ENCODE measurements around the gene SLC4A8. TPM values are rescaled to one million over a fixed set of nuclear protein-coding genes. Genes with fewer than 3 reads are reported as not detected.

SLC4A8 gene
- polyA plus RNA-seq, 2 of the 4 experiments (the other 2 are of a cell fraction): 1.1 to 2.3 TPM

GRCh38 chr12:51538149-51538548 lies 113.5 kb downstream of the SLC4A8 start:
- ChIA-PET CTCF (interaction anchor here (0.8 to 3.4 kb wide), 5 partner anchors 10 to 337 kb away, joined by 3 to 19 read pairs (median 5); no protein-coding TSS in a partner anchor), POLR2A (no interaction called here)
- no peak for FAIRE-seq

GRCh38 chr12:51538599-51538998 lies 114.0 kb downstream of the SLC4A8 start:
- CTCF ChIA-PET: interaction anchor here (0.8 to 3.4 kb wide), 4 partner anchors 10 to 336 kb away, joined by 3 to 19 read pairs (median 4); no protein-coding TSS in a partner anchor
- no peak overlapping the region for H3K4me3 ChIP-seq
- 82% methylated on average over 8 of the region's 8 CpGs for WGBS (ENCODE audit: missing lambda C conversion rate)
- DNase-seq (ENCODE audit: low read depth in 1 of 2, low spot score in 1 of 2) (no peak), FAIRE-seq (no peak), ATAC-seq (no peak)
- H3K27ac ChIP-seq: no peak overlapping the region
- POLR2A ChIA-PET: no interaction called here
- TF ChIP-seq E2F6 (IDR thresholded peaks at IDR 0.05; ENCODE audit: borderline replicate concordance, low read depth): no peak
- no peak for TF ChIP-seq REST (IDR thresholded peaks at IDR 0.05)
- no peak for TF ChIP-seq RAD21 (conservative IDR thresholded peaks at IDR 0.05 in 1 of 2, IDR thresholded peaks at IDR 0.05 in 1 of 2)
- TF ChIP-seq ELK1 (IDR thresholded peaks at IDR 0.05; ENCODE audit: low read depth, low read length): no peak
- no peak for TF ChIP-seq HOXA7 (CRISPR knock-in tag; IDR thresholded peaks at IDR 0.05)
- no peak for TF ChIP-seq SREBF2 (IDR thresholded peaks at IDR 0.05)
- H3K4me1 ChIP-seq: no peaks in the 10 kb centered on the region; the same call in 1 of the 3 replicates
- H3K4me2 ChIP-seq: no peak overlapping the region
- no peaks in the 10 kb centered on the region for H3K9me3 ChIP-seq

More at GRCh38 chr12:51538149-51538548, 113.5 kb downstream of the SLC4A8 start:
- H3K9me3 ChIP-seq: no peaks in the 10 kb centered on the region
- ATAC-seq (no peak), DNase-seq (ENCODE audit: low read depth in 1 of 2, low spot score in 1 of 2) (no peak)
- 76% methylated on average over 8 of the region's 8 CpGs for WGBS (ENCODE audit: missing lambda C conversion rate)
- H3K4me2 ChIP-seq: no peak overlapping the region
- no peak overlapping the region for H3K4me3 ChIP-seq
- peaks cover 4% of the 10 kb centered on the region; the same call in 2 of the 3 replicates for H3K4me1 ChIP-seq
- no peak for TF ChIP-seq MAZ (IDR thresholded peaks at IDR 0.05; ENCODE audit: borderline replicate concordance, low read depth, low read length)
- TF ChIP-seq SREBF2 (IDR thresholded peaks at IDR 0.05): no peak
- TF ChIP-seq CBX8 (IDR thresholded peaks at IDR 0.05): no peak
- TF ChIP-seq HOXA7 (CRISPR knock-in tag; IDR thresholded peaks at IDR 0.05): no peak
- TF ChIP-seq RCOR1 (IDR thresholded peaks at IDR 0.05; ENCODE audit: low read depth, low read length): no peak
- H3K27ac ChIP-seq: no peak overlapping the region

- H3K4me2 ChIP-seq: no peak overlapping the region
- 79% methylated on average over 4 of the region's 4 CpGs for WGBS (ENCODE audit: missing lambda C conversion rate)
- H3K4me1 ChIP-seq: no peaks in the 10 kb centered on the region
- ChIA-PET CTCF (interaction anchor here (0.9 to 3.6 kb wide), 4 partner anchors 9 to 275 kb away, joined by 3 to 23 read pairs (median 6); no protein-coding TSS in a partner anchor), POLR2A (no interaction called here)
- TF ChIP-seq JUNB (IDR thresholded peaks at IDR 0.05) (no peak), EP300 (IDR thresholded peaks at IDR 0.05) (no peak), MAFK (IDR thresholded peaks at IDR 0.05; ENCODE audit: partially characterized antibody) (no peak), ATOH8 (CRISPR knock-in tag; IDR thresholded peaks at IDR 0.05; ENCODE audit: low read depth) (no peak), HDAC2 (IDR thresholded peaks at IDR 0.05) (no peak), RFX5 (IDR thresholded peaks at IDR 0.05) (no peak), ZC3H11A (IDR thresholded peaks at IDR 0.05) (no peak), FOSB (CRISPR knock-in tag; IDR thresholded peaks at IDR 0.05) (no peak), EHMT2 (IDR thresholded peaks at IDR 0.05; ENCODE audit: low read depth) (no peak), MAZ (IDR thresholded peaks at IDR 0.05; ENCODE audit: borderline replicate concordance, low read depth, low read length) (no peak), GATA3 (IDR thresholded peaks at IDR 0.05; ENCODE audit: borderline replicate concordance) (no peak), PBX3 (IDR thresholded peaks at IDR 0.05) (no peak), ESRRA (IDR thresholded peaks at IDR 0.05; ENCODE audit: borderline replicate concordance, low read length) (no peak)
- H3K4me3 ChIP-seq: no peak overlapping the region
- no peaks in the 10 kb centered on the region for H3K9me3 ChIP-seq
- DNase-seq (ENCODE audit: low read depth in 1 of 2, low spot score in 1 of 2): no peak
- ATAC-seq: no peak
- H3K27ac ChIP-seq: no peak overlapping the region
- FAIRE-seq: no peak
Observed at GRCh38 chr12:51540996-51541395, 116.4 kb downstream of the SLC4A8 start.
